SK-N-SH treated with all-trans-retinoic acid at 6 μM for 48 hours (cell line): ENCODE data around the gene CISTR.
"Not testable (repeated sequence)": the region's sequence is repeated elsewhere in the genome, so short reads cannot be mapped to it uniquely, and the experiment has no call there.

ENCODE experiments used
- ATAC-seq: fragments of 200-7000 bp; cut with Tn5 transposase; 3 replicates; pipeline ENCODE4 v1.9.1; 2020; ENCODE audit warnings: mild to moderate bottlenecking, moderate library complexity
- ARNTL ChIP-seq: fragments of 450-650 bp; formaldehyde crosslinking; IDR thresholded peaks from 2 replicates; pipeline ENCODE4 v1.5.0; 2020; ENCODE audit warnings: low read depth, mild to moderate bottlenecking, moderate library complexity, borderline replicate concordance
- CSDC2 ChIP-seq: fragments of 250-450 bp; sonication (Bioruptor Pico); IDR thresholded peaks from 2 replicates; pipeline ENCODE4 v1.5.0; 2020; ENCODE audit warnings: mild to moderate bottlenecking, moderate library complexity
- ESRRG ChIP-seq: fragments of 250-450 bp; sonication (Bioruptor Pico); IDR thresholded peaks from 2 replicates; pipeline ENCODE4 v1.6.1; 2021; ENCODE audit warnings: mild to moderate bottlenecking
- ISL1 ChIP-seq: fragments of 250-450 bp; sonication (Bioruptor Pico); IDR thresholded peaks from 2 replicates; pipeline ENCODE4 v2.1.2; 2022; ENCODE audit warnings: mild to moderate bottlenecking, moderate library complexity
- OSR1 ChIP-seq: fragments of 250-450 bp; sonication (Bioruptor Pico); IDR thresholded peaks from 2 replicates; pipeline ENCODE4 v1.8.0; 2022; ENCODE audit warnings: moderate library complexity, mild to moderate bottlenecking, inconsistent platforms
- PPARA ChIP-seq: fragments of 250-450 bp; sonication (Bioruptor Pico); IDR thresholded peaks from 2 replicates; pipeline ENCODE4 v1.5.0; 2020; ENCODE audit warnings: mild to moderate bottlenecking, borderline replicate concordance
- RARB ChIP-seq: fragments of 250-450 bp; sonication (Bioruptor Pico); IDR thresholded peaks from 2 replicates; pipeline ENCODE4 v1.8.0; 2021; ENCODE audit warnings: mild to moderate bottlenecking, moderate library complexity
- SNAI2 ChIP-seq: fragments of 250-450 bp; sonication (Bioruptor Pico); IDR thresholded peaks from 2 replicates; pipeline ENCODE4 v1.5.0; 2020; ENCODE audit warnings: mild to moderate bottlenecking, moderate library complexity
- TOX ChIP-seq: fragments of 250-450 bp; sonication (Bioruptor Pico); IDR thresholded peaks from 2 replicates; pipeline ENCODE4 v1.8.0; 2021; ENCODE audit warnings: mild to moderate bottlenecking, moderate library complexity, borderline replicate concordance
- ZC3H10 ChIP-seq: fragments of 250-450 bp; sonication (Bioruptor Pico); IDR thresholded peaks from 2 replicates; pipeline ENCODE4 v1.5.1; 2021; ENCODE audit warnings: mild to moderate bottlenecking, moderate library complexity
- ZFP3 ChIP-seq: fragments of 250-450 bp; sonication (Bioruptor Pico); IDR thresholded peaks from 2 replicates; pipeline ENCODE4 v1.5.0; 2020; ENCODE audit warnings: mild to moderate bottlenecking, moderate library complexity
- ZFP30 ChIP-seq: fragments of 450-650 bp; formaldehyde crosslinking; IDR thresholded peaks from 2 replicates; pipeline ENCODE4 v1.5.0; 2022; ENCODE audit warnings: mild to moderate bottlenecking, moderate library complexity
- ZNF70 ChIP-seq: fragments of 450-650 bp; formaldehyde crosslinking; IDR thresholded peaks from 2 replicates; pipeline ENCODE4 v1.5.0; 2020; ENCODE audit warnings: mild to moderate bottlenecking, moderate library complexity
- ZNF8 ChIP-seq: fragments of 450-650 bp; formaldehyde crosslinking; IDR thresholded peaks from 2 replicates; pipeline ENCODE4 v1.5.0; 2020; ENCODE audit warnings: mild to moderate bottlenecking, moderate library complexity
- TF ChIP-seq, protein P1 (sequence below): fragments of 250-450 bp; sonication (Bioruptor Pico); IDR thresholded peaks from 2 replicates; pipeline ENCODE4 v1.8.0; 2020; ENCODE audit warnings: mild to moderate bottlenecking, moderate library complexity, borderline replicate concordance
- TF ChIP-seq, protein P2 (sequence below): fragments of 250-450 bp; sonication (Bioruptor Pico); IDR thresholded peaks from 2 replicates; pipeline ENCODE4 v1.5.1; 2020; ENCODE audit warnings: low read depth, mild to moderate bottlenecking, moderate library complexity
- TF ChIP-seq, protein P3 (sequence below): fragments of 250-450 bp; sonication (Bioruptor Pico); IDR thresholded peaks from 2 replicates; pipeline ENCODE4 v1.8.0; 2021; ENCODE audit warnings: low read depth, mild to moderate bottlenecking, moderate library complexity, borderline replicate concordance
- TF ChIP-seq, protein P4 (sequence below): fragments of 250-450 bp; sonication (Bioruptor Pico); IDR thresholded peaks from 2 replicates; pipeline ENCODE4 v1.5.1; 2021; ENCODE audit warnings: mild to moderate bottlenecking, moderate library complexity

Gene CISTR

DNA sequence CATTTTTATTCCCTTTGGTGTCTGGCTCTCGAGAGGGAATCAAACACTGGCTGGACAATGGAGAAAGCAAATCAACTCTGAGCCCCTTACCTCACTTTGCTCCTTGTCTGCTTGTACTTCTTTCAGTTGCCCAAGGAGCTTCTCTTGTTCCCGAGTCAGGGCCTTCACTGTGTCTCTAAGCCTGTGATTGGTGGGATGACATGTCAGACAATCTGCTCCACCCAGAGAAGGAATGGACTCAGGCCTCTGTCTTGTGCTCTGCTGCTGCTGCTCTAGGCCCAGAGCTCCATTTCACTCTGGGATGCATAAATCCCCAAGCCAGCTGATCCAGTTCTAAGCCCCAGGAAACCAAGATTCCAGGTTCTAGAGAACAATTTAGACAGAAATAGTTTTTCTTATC lies 32.1 kb downstream of the CISTR start:
- ATAC-seq, result peak; percentile 36; the same call in 1 of the 3 replicates
- TF ChIP-seq OSR1 (CRISPR knock-in tag) (no peak), RARB (no peak), ZFP30 (CRISPR knock-in tag) (no peak), ARNTL (CRISPR knock-in tag) (no peak), ESRRG (CRISPR knock-in tag) (no peak), ZC3H10 (CRISPR knock-in tag) (no peak), PPARA (CRISPR knock-in tag) (no peak)
- TF ChIP-seq, protein P1, sequence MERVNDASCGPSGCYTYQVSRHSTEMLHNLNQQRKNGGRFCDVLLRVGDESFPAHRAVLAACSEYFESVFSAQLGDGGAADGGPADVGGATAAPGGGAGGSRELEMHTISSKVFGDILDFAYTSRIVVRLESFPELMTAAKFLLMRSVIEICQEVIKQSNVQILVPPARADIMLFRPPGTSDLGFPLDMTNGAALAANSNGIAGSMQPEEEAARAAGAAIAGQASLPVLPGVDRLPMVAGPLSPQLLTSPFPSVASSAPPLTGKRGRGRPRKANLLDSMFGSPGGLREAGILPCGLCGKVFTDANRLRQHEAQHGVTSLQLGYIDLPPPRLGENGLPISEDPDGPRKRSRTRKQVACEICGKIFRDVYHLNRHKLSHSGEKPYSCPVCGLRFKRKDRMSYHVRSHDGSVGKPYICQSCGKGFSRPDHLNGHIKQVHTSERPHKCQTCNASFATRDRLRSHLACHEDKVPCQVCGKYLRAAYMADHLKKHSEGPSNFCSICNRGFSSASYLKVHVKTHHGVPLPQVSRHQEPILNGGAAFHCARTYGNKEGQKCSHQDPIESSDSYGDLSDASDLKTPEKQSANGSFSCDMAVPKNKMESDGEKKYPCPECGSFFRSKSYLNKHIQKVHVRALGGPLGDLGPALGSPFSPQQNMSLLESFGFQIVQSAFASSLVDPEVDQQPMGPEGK (CRISPR knock-in tag), result no peak
- TF ChIP-seq, protein P2, sequence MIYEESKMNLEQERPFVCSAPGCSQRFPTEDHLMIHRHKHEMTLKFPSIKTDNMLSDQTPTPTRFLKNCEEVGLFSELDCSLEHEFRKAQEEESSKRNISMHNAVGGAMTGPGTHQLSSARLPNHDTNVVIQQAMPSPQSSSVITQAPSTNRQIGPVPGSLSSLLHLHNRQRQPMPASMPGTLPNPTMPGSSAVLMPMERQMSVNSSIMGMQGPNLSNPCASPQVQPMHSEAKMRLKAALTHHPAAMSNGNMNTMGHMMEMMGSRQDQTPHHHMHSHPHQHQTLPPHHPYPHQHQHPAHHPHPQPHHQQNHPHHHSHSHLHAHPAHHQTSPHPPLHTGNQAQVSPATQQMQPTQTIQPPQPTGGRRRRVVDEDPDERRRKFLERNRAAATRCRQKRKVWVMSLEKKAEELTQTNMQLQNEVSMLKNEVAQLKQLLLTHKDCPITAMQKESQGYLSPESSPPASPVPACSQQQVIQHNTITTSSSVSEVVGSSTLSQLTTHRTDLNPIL (CRISPR knock-in tag), result no peak

DNA sequence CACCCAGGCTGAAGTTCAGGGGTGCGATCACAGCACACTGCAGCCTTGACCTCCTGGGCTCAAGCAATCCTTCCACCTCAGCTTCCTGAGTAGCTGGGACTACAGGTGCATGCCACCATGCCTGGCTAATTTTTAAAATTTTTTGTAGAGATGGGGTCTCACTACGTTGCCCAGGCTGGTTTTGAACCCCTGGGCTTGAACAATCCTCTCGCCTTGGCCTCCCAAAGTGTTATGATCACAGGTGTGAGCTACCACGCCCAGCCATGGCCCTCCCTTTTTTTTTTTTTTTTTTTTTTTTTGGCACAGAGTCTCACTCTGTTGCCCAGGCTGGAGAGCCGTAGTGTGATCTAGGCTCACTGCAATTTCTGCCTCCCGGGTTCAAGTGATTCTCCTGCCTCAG lies 33.2 kb downstream of the CISTR start:
- not testable (repeated sequence) for ATAC-seq

DNA sequence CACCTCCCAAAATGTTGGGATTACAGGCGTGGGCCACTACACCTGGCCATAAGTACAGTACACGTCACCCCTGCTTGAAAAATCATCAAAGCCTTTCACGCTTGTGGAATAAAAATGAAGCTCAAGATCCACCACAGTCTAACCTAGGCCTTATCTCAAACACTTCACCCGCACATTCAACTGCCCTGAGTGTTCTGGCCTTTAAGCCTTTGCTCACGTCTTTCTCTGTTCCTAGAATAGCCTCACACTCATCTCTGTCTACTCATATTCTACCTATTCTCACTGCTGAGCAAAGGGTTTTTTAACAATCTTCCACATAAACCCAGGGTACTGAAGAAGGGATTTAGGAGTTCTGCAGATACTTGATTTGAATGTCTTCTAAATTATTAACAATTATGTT lies 34.5 kb downstream of the CISTR start:
- TF ChIP-seq, protein P2 (CRISPR knock-in tag), result no peak
- TF ChIP-seq ZNF8 (CRISPR knock-in tag) (no peak), ZNF70 (CRISPR knock-in tag) (no peak), OSR1 (CRISPR knock-in tag) (no peak), ESRRG (CRISPR knock-in tag) (no peak)
- TF ChIP-seq, protein P1 (CRISPR knock-in tag), result no peak
- TF ChIP-seq, protein P3, sequence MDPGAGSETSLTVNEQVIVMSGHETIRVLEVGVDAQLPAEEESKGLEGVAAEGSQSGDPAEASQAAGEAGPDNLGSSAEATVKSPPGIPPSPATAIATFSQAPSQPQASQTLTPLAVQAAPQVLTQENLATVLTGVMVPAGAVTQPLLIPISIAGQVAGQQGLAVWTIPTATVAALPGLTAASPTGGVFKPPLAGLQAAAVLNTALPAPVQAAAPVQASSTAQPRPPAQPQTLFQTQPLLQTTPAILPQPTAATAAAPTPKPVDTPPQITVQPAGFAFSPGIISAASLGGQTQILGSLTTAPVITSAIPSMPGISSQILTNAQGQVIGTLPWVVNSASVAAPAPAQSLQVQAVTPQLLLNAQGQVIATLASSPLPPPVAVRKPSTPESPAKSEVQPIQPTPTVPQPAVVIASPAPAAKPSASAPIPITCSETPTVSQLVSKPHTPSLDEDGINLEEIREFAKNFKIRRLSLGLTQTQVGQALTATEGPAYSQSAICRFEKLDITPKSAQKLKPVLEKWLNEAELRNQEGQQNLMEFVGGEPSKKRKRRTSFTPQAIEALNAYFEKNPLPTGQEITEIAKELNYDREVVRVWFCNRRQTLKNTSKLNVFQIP (CRISPR knock-in tag), result no peak

DNA sequence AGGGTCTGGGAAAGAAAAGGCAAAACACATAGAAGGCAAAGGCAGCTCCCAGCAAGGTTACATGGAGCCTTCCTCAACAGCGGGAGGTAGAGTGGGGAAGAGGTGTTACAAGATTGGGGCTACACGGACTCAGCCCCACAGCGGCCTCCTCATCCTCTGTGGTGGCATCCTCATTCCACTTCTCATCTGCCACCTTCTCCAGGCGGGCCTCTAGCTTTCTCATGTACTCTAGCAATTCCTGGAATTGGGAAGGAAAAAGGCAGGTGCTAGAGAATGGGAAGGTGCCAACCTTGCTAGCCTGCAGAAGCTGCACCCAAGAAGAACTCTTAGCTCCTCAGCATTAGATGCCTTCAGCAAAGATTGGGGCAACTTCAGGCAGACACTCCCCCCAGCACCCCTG lies 37.8 kb downstream of the CISTR start:
- ATAC-seq, result no peak
- TF ChIP-seq, protein P3 (CRISPR knock-in tag), result no peak
- no peak for TF ChIP-seq ESRRG (CRISPR knock-in tag)
- TF ChIP-seq TOX (CRISPR knock-in tag), result no peak
- no peak for TF ChIP-seq ISL1 (CRISPR knock-in tag)

More for the DNA sequence above, 34.5 kb downstream of the CISTR start:
- ATAC-seq, result no peak

DNA sequence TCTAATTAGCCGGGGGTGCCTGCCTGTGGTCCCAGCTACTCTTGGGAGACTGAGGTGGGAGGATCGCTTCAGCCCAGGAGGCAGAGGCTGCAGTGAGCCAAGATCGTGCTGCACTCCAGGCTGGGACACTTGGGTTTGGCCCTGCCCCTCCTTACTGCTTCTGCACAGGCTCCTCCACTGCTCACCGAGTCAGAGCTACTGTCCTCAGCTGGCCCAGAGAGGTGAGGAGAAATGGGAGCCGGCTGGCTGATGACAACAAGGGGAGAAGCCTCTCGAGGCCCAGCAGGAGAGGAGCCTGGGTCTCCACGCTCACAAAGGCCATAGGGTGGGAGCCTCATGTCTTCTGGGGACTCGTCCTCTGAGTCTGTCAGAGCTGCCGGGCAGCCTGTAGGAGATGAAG lies 38.3 kb downstream of the CISTR start:
- ATAC-seq, result no peak
- TF ChIP-seq, protein P3 (CRISPR knock-in tag), result no peak
- no peak for TF ChIP-seq ZFP3
- no peak for TF ChIP-seq ZFP30 (CRISPR knock-in tag)
- no peak for TF ChIP-seq ZC3H10 (CRISPR knock-in tag)
- TF ChIP-seq CSDC2 (CRISPR knock-in tag), result no peak
- TF ChIP-seq, protein P4, sequence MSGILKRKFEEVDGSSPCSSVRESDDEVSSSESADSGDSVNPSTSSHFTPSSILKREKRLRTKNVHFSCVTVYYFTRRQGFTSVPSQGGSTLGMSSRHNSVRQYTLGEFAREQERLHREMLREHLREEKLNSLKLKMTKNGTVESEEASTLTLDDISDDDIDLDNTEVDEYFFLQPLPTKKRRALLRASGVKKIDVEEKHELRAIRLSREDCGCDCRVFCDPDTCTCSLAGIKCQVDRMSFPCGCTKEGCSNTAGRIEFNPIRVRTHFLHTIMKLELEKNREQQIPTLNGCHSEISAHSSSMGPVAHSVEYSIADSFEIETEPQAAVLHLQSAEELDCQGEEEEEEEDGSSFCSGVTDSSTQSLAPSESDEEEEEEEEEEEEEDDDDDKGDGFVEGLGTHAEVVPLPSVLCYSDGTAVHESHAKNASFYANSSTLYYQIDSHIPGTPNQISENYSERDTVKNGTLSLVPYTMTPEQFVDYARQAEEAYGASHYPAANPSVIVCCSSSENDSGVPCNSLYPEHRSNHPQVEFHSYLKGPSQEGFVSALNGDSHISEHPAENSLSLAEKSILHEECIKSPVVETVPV (CRISPR knock-in tag), result no peak
- TF ChIP-seq ZNF70 (CRISPR knock-in tag), result no peak
- TF ChIP-seq SNAI2, result no peak
